Right lobe of liver (tissue), 4 donors: ENCODE measurements around the gene KRTAP8-1.

Source experiments
- CTCF ChIP-seq, 4 donors: fragments of 200-600 bp in 3 of 4; fragments of 450-650 bp in 1 of 4; IDR thresholded peaks; one replicate each; pipeline versions ENCODE4 v1.5.1 to v1.8.0; 2016 to 2022; ENCODE audit warnings: antibody characterized with exemption in 4 of 4, mild to moderate bottlenecking in 2 of 4
- POLR2A ChIP-seq: fragments of 450-650 bp; IDR thresholded peaks from one replicate; pipeline ENCODE4 v1.6.1; 2017; ENCODE audit warnings: antibody characterized with exemption, mild to moderate bottlenecking
- donor health status: DM: no; HTN: no; CAD: no.
- donor health status: DM: no; HTN: no; CAD: no.
- donor health status: DM: no; HTN: yes; CAD: no.

DNA sequence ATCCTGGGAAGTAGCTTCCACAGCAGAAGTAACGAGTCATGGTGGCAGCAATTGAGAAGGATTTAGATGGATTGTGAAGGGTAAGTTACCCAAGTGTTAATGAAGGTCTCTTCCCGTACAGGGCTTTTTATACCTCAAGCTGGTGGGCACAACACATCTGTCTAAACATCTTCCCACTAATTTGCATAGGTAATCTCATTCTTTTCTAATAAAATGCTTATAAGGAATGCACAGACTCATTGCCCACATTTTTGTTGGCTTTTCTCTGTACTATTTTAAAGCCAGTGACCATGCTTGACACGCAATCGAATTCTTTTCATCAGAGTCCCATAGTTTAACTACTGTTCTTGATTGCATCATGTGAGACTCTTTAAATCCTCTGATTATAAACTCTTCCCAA lies 16.6 kb upstream of the KRTAP8-1 start, which contains the start of gene KRTAP7-1:
- TF ChIP-seq POLR2A (no peak), CTCF (IDR thresholded peaks at IDR 0.05) (no peak)
